ENCODE data around the gene NALCN. TPM values are rescaled to one million over a fixed set of nuclear protein-coding genes. Genes with fewer than 3 reads are reported as not detected.
A peak's percentile ranks its signal among the peaks of the same experiment; 100 is the strongest.

Gene NALCN
- total and polyA plus RNA-seq, 9 donors = 0.24 to 1.2 (median 0.33) TPM

GRCh38 chr13:101449790-101450748 is 33.8 kb upstream of the NALCN start:
- Histone ChIP-seq H3K36me3 (ENCODE audit: control insufficient read depth, insufficient read depth, low read length) (no peaks in the 10 kb centered on the region), H3K27ac (ENCODE audit: low read length) (no peak overlapping the region), H3K4me1 (ENCODE audit: control insufficient read depth, insufficient read depth, low read length) (no peaks in the 10 kb centered on the region), H3K4me3 (ENCODE audit: low read length) (no peak overlapping the region), H3K9me3 (replicated peaks; ENCODE audit: control insufficient read depth, low read depth, low read length) (no peaks in the 10 kb centered on the region), H3K27me3 (ENCODE audit: control insufficient read depth, insufficient read depth, low read length) (peaks cover 8% of the 10 kb centered on the region)
- WGBS (ENCODE audit: insufficient coverage) = no CpG with 5 or more reads among the region's 5 CpGs
- no peak for DNase-seq

DNA sequence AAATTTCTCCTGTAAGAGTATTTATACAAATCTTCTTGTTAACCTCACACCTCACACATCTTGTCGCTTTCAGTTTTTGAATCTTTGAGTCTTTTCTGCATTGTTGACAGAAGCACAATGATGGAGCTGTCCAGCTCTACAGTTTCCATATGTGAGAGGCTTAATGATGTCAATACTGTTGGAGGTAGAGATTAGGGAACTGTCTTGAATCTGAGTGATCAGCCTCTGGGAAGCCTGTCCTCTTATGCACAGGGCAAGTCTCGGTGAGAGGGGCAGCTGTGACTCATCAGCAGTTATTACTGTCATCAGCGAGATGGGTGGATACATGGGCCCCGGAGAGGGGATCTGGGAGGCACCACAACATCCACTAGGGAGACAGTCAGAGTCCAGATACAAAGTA is 31.5 kb upstream of the NALCN start:
- no CpG with 5 or more reads among the region's 4 CpGs for WGBS (ENCODE audit: insufficient coverage)
- no peak overlapping the region for H3K27ac ChIP-seq (ENCODE audit: low read length)
- no peaks in the 10 kb centered on the region for H3K9me3 ChIP-seq (replicated peaks; ENCODE audit: control insufficient read depth, low read depth, low read length)

DNA sequence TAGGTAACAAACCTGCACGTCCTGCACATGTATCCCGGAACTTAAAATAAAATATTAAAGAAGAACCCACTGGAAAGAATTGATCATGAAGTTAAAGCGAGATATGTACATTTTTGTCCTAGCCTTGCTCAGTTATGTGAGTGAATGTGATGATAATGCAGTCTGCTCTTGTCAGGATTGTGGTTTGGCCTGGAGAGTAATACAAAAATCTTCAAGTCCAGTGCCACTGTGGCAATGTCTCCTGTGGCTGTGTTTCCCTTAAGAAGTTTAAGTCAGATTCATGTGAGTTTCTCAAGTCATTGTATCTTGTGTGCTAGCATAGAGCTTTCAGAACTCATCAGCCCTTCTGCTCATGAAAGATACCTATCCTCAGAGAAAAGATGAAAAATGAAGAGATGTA is 18.2 kb upstream of the NALCN start:
- no peak overlapping the region for H3K27ac ChIP-seq (ENCODE audit: low read length)
- no peaks in the 10 kb centered on the region for H3K4me1 ChIP-seq (ENCODE audit: control insufficient read depth, insufficient read depth, low read length)
- WGBS (ENCODE audit: insufficient coverage) = no CpG with 5 or more reads among the region's 3 CpGs
- no peak overlapping the region for H3K4me3 ChIP-seq (ENCODE audit: low read length)
- no peaks in the 10 kb centered on the region for H3K36me3 ChIP-seq (ENCODE audit: control insufficient read depth, insufficient read depth, low read length)
- H3K27me3 ChIP-seq (ENCODE audit: control insufficient read depth, insufficient read depth, low read length) = no peaks in the 10 kb centered on the region
- no peaks in the 10 kb centered on the region for H3K9me3 ChIP-seq (replicated peaks; ENCODE audit: control insufficient read depth, low read depth, low read length)
- DNase-seq = no peak

More for the DNA sequence above, 31.5 kb upstream of the NALCN start:
- peaks cover 4% of the 10 kb centered on the region for H3K27me3 ChIP-seq (ENCODE audit: control insufficient read depth, insufficient read depth, low read length)
- H3K4me3 ChIP-seq (ENCODE audit: low read length) = no peak overlapping the region
- H3K36me3 ChIP-seq (ENCODE audit: control insufficient read depth, insufficient read depth, low read length) = no peaks in the 10 kb centered on the region
- DNase-seq = no peak
- H3K4me1 ChIP-seq (ENCODE audit: control insufficient read depth, insufficient read depth, low read length) = no peaks in the 10 kb centered on the region

DNA sequence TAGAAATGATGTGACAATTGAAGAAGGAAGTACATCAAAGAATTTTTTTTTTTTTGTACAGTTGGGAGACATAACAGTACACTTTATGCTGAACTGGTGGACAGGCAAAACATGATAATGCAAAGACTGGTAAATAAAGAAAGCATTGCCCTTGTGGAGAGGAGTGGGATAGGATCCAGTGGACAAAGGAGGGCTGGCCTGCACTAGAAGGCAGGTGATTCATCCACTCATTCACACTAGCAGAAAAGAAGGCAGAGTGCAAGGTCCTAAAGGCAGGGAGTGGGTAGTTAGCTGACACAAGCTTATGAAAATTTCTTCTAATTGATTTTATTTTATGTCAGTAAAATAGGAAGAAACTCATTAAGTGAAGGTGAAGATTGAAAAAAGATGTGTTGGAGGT is 17.6 kb upstream of the NALCN start:
- Histone ChIP-seq H3K4me3 (ENCODE audit: low read length) (no peak overlapping the region), H3K27me3 (ENCODE audit: control insufficient read depth, insufficient read depth, low read length) (no peaks in the 10 kb centered on the region), H3K36me3 (ENCODE audit: control insufficient read depth, insufficient read depth, low read length) (no peaks in the 10 kb centered on the region), H3K4me1 (ENCODE audit: control insufficient read depth, insufficient read depth, low read length) (no peaks in the 10 kb centered on the region), H3K9me3 (replicated peaks; ENCODE audit: control insufficient read depth, low read depth, low read length) (no peaks in the 10 kb centered on the region), H3K27ac (ENCODE audit: low read length) (no peak overlapping the region)
- no peak for DNase-seq

GRCh38 chr13:101429733-101430132 is 13.4 kb upstream of the NALCN start:
- Histone ChIP-seq H3K9me3 (replicated peaks; ENCODE audit: control insufficient read depth, low read depth, low read length) (no peaks in the 10 kb centered on the region), H3K4me3 (ENCODE audit: low read length) (no peak overlapping the region), H3K36me3 (ENCODE audit: control insufficient read depth, insufficient read depth, low read length) (no peaks in the 10 kb centered on the region), H3K27ac (ENCODE audit: low read length) (no peak overlapping the region), H3K4me1 (ENCODE audit: control insufficient read depth, insufficient read depth, low read length) (no peaks in the 10 kb centered on the region), H3K27me3 (ENCODE audit: control insufficient read depth, insufficient read depth, low read length) (no peaks in the 10 kb centered on the region)
- no peak for DNase-seq
- 100% methylated on average over 1 of the region's 3 CpGs for WGBS (ENCODE audit: insufficient coverage)

DNA sequence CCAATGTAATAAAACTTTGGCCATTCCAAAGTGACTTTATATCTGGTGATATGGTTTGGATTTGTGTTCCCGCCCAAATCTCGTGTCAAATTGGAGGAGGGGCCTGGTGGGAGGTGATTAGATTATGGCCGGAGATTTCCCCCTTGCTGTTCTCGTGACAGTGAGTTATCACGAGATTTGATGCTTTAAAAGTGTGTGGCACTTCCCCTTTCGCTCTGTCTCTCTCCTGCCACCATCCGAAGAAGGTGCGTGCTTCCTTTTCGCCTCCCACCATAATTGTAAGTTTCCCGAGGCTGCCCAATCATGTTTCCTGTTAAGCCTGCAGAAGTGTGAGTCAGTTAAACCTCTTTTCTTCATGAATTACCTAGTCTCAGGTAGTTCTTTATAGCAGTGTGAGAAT is 9.3 kb upstream of the NALCN start:
- H3K4me3 ChIP-seq (ENCODE audit: low read length) = no peak overlapping the region
- H3K9me3 ChIP-seq (replicated peaks; ENCODE audit: control insufficient read depth, low read depth, low read length) = no peaks in the 10 kb centered on the region
- no peaks in the 10 kb centered on the region for H3K27me3 ChIP-seq (ENCODE audit: control insufficient read depth, insufficient read depth, low read length)
- no peak for DNase-seq
- H3K36me3 ChIP-seq (ENCODE audit: control insufficient read depth, insufficient read depth, low read length) = no peaks in the 10 kb centered on the region
- no peak overlapping the region for H3K27ac ChIP-seq (ENCODE audit: low read length)
- WGBS (ENCODE audit: insufficient coverage) = no CpG with 5 or more reads among the region's 10 CpGs
- H3K4me1 ChIP-seq (ENCODE audit: control insufficient read depth, insufficient read depth, low read length) = no peaks in the 10 kb centered on the region

DNA sequence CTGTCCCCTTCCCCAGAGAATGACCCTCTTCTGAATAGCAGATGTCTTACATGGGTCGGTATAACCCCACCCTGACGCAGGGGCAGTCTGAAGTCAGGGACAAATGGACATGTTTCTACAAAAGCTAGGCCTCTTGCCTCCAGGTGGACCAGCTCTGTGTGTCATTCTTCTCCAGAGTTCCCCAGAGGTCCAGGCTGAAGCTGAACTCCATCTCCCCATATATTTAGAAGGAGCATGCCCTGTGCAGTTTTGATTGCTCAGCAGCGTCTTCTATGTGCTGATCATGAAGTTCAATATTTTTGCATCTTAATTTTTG is 8.8 kb upstream of the NALCN start:
- DNase-seq = no peak
- H3K27me3 ChIP-seq (ENCODE audit: control insufficient read depth, insufficient read depth, low read length) = no peaks in the 10 kb centered on the region
- no peak overlapping the region for H3K4me3 ChIP-seq (ENCODE audit: low read length)
- no peaks in the 10 kb centered on the region for H3K36me3 ChIP-seq (ENCODE audit: control insufficient read depth, insufficient read depth, low read length)
- no peaks in the 10 kb centered on the region for H3K4me1 ChIP-seq (ENCODE audit: control insufficient read depth, insufficient read depth, low read length)
- H3K9me3 ChIP-seq (replicated peaks; ENCODE audit: control insufficient read depth, low read depth, low read length) = no peaks in the 10 kb centered on the region
- 90% methylated on average over 2 of the region's 3 CpGs for WGBS (ENCODE audit: insufficient coverage)
- H3K27ac ChIP-seq (ENCODE audit: low read length) = no peak overlapping the region

GRCh38 chr13:101424381-101425155 is 8.3 kb upstream of the NALCN start:
- Histone ChIP-seq H3K4me3 (ENCODE audit: low read length) (no peak overlapping the region), H3K36me3 (ENCODE audit: control insufficient read depth, insufficient read depth, low read length) (no peaks in the 10 kb centered on the region), H3K27me3 (ENCODE audit: control insufficient read depth, insufficient read depth, low read length) (no peaks in the 10 kb centered on the region), H3K27ac (ENCODE audit: low read length) (no peak overlapping the region), H3K4me1 (ENCODE audit: control insufficient read depth, insufficient read depth, low read length) (no peaks in the 10 kb centered on the region), H3K9me3 (replicated peaks; ENCODE audit: control insufficient read depth, low read depth, low read length) (no peaks in the 10 kb centered on the region)
- DNase-seq = peak; percentile 5
- 23% methylated on average over 2 of the region's 6 CpGs for WGBS (ENCODE audit: insufficient coverage)

DNA sequence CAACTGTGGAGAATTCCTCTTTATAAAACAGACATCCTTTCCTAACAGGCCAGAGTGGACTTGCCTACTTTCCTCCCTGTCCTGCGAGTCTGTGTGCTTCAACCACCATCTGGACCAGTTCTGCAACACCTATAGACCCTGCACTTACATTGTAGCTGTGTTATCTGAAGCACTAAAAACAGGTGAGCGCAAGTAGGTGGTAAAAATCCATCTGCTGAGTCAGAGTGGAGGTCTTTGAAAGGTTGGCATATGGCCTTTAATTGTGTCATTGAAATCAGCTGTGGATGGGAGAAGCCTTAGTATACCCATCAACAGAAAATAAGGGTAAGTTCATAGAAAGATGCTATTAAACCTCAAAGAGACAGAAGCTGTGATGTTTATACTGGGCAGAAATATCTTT is 7.6 kb upstream of the NALCN start:
- no peaks in the 10 kb centered on the region for H3K9me3 ChIP-seq (replicated peaks; ENCODE audit: control insufficient read depth, low read depth, low read length)
- no peaks in the 10 kb centered on the region for H3K4me1 ChIP-seq (ENCODE audit: control insufficient read depth, insufficient read depth, low read length)
- DNase-seq = no peak
- H3K36me3 ChIP-seq (ENCODE audit: control insufficient read depth, insufficient read depth, low read length) = no peaks in the 10 kb centered on the region
- WGBS (ENCODE audit: insufficient coverage) = no CpG with 5 or more reads among the region's 2 CpGs
- H3K27me3 ChIP-seq (ENCODE audit: control insufficient read depth, insufficient read depth, low read length) = no peaks in the 10 kb centered on the region
- no peak overlapping the region for H3K27ac ChIP-seq (ENCODE audit: low read length)
- H3K4me3 ChIP-seq (ENCODE audit: low read length) = no peak overlapping the region

DNA sequence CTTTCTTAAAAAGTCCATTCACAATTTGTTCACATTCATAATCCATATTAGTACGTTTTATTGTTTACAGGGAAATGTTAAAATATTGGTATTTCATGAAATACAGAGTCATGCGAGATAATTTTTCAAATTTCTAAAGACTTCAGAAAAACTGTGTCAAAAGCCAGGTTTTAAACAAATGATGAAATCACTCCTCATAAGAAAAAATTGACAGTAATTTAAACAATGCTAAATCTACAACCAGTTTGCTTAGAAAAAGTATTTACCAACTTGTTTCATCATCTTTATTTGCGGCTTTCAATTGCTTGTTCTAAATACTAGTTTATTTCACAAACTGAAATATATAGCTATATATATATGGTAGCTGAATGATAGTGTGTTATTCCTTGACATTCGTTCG is 1.2 kb upstream of the NALCN start:
- no peak overlapping the region for H3K27ac ChIP-seq (ENCODE audit: low read length)
- no peaks in the 10 kb centered on the region for H3K4me1 ChIP-seq (ENCODE audit: control insufficient read depth, insufficient read depth, low read length)
- no peak overlapping the region for H3K4me3 ChIP-seq (ENCODE audit: low read length)
- no peak for DNase-seq
- H3K27me3 ChIP-seq (ENCODE audit: control insufficient read depth, insufficient read depth, low read length) = peaks cover 23% of the 10 kb centered on the region
- no CpG with 5 or more reads among the region's 5 CpGs for WGBS (ENCODE audit: insufficient coverage)
- no peaks in the 10 kb centered on the region for H3K36me3 ChIP-seq (ENCODE audit: control insufficient read depth, insufficient read depth, low read length)
- H3K9me3 ChIP-seq (replicated peaks; ENCODE audit: control insufficient read depth, low read depth, low read length) = no peaks in the 10 kb centered on the region

All from muscle of leg (tissue), 11 donors.